A172 (cell line): ENCODE results near the gene PRDM12. TPM values are rescaled to one million over a fixed set of nuclear protein-coding genes. Genes with fewer than 3 reads are reported as not detected.

Experiments used
- DNase-seq: peaks from one replicate; pipeline ENCODE4 v3.0.0-alpha.2; 2015; ENCODE audit warnings: low spot score
- total RNA-seq: library from RNA; depleted of rRNA; stranded (reverse); fragments of >200 nt; shearing (Covaris generic); gene quantifications from 2 replicates; pipeline ENCODE4 v1.2.3, GENCODE V29; 2014

The PRDM12 gene
- total RNA-seq, 1 experiment from 2014 or later, result not detected

GRCh38 chr9:130635721-130636647, 28.4 kb upstream of the PRDM12 start:
- no peak for DNase-seq

- no peak for DNase-seq
Observed at GRCh38 chr9:130636648-130637020, 27.8 kb upstream of the PRDM12 start.

- DNase-seq, result no peak
Observed at GRCh38 chr9:130638284-130639123, 25.9 kb upstream of the PRDM12 start.

GRCh38 chr9:130639124-130639765, 25.1 kb upstream of the PRDM12 start:
- DNase-seq, result no peak

GRCh38 chr9:130639866-130640555, 24.4 kb upstream of the PRDM12 start:
- DNase-seq, result no peak

- no peak for DNase-seq
Observed at GRCh38 chr9:130640681-130641080, 23.7 kb upstream of the PRDM12 start.

GRCh38 chr9:130642926-130643325, 21.5 kb upstream of the PRDM12 start:
- DNase-seq, result no peak

- DNase-seq, result no peak
Observed at GRCh38 chr9:130651221-130651620, 13.2 kb upstream of the PRDM12 start.

- DNase-seq, result no peak
Observed at GRCh38 chr9:130651752-130652151, 12.6 kb upstream of the PRDM12 start.

GRCh38 chr9:130654879-130655278, 9.5 kb upstream of the PRDM12 start:
- DNase-seq, result no peak

GRCh38 chr9:130658893-130659698, 5.3 kb upstream of the PRDM12 start:
- no peak for DNase-seq

- DNase-seq, result no peak
Observed at GRCh38 chr9:130659699-130660248, 4.6 kb upstream of the PRDM12 start.

- no peak for DNase-seq
Observed at GRCh38 chr9:130660326-130660682, 4.1 kb upstream of the PRDM12 start.

GRCh38 chr9:130660683-130661450, 3.5 kb upstream of the PRDM12 start:
- DNase-seq, result no peak

GRCh38 chr9:130661451-130662098, 2.8 kb upstream of the PRDM12 start:
- DNase-seq, result no peak

GRCh38 chr9:130662099-130662969, 2.1 kb upstream of the PRDM12 start:
- DNase-seq, result no peak

- no peak for DNase-seq
Observed at GRCh38 chr9:130662970-130663257, 1.5 kb upstream of the PRDM12 start.

GRCh38 chr9:130663258-130663976, 977 bp upstream of the PRDM12 start:
- no peak for DNase-seq
